Activated T-cell treated with anti-CD3 and anti-CD28 coated beads for 4 hours (primary cell): Measurements from ENCODE around the gene SLC29A3.

Experiments used
- DNase-seq: peaks from one replicate; pipeline ENCODE4 v3.0.0-alpha.2; 2020

SLC29A3 gene

DNA sequence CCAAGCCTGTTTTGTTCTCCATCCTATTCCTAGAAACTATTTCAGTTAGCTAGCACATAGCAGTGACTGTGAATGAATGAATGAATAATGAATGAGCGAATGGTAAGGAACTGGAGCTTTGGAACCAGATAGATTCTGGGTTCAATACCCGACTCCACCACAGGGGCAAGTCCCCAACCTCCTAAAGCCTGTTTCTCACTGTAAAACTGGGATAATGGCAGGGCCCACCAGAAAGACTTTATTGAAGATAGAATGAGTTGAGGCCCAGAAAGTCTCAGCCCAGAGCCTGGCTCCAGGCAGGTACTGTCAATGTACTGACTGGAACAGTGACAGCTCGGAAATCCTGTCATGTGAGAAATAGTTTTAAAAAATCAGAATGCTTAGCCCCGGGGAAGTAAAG is 76.6 kb downstream of the SLC29A3 start:
- no peak for DNase-seq

DNA sequence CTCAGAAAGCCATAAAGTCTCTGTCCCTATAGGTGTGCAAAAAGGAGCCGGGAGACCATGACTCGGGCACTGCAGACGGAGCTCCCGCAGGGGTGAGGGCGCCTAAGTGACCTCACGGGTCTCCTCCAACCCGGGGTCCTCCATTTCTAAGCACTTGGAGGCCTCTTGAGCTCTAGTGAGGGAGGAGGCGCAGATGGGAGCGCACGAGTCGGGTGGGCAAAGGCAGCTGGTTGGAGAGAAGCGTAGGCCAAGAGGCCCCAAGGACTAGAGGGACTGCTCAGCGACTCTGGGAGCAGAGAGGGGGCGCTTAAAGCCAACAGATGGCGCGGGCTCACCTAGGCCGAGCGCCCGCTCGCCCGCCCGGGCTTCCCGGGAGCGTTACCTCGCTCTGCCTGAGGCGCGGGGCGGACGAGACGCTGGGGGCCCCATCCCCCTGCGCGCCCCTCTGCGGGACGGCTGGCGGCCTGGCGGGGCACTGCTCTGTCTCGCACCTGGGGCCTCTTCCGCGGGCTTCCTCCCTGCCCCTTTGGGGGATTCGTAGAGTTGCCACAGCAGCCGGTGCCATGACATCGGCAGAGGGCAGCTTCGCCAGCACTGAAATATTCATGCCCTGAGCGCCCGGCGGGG is 77.1 kb downstream of the SLC29A3 start:
- DNase-seq = no peak

DNA sequence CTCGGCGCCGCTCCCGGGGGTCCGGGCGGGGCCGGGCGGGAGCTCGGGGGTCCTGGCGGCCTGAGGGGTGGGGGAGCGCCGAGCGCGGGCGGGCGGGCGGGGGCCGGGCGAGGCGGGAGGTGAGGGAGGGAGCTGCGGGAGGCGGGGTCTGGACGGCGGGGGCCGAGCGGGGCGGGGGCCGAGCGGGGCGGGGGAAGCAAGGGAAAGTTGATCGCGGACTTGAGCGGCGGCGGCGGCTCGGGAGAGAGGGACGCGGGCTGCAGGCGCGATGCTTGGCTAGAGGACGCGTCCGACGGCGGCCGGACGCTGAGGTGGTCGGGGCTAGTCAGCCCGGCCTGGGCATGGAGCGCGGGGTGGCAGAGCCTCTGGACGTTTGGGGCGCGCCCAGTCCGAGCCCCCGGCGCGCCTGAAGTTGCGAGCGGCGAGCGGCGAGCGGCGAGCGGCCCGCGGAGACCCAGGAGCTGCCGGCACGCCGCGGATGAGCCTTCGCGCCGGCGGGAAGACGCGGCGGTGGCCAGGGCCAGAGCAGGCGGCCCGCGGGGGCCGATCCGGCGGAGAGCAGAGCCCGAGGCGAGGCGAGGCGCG is 77.7 kb downstream of the SLC29A3 start, which contains the start of gene CDH23:
Gene CDH23, plus strand, starts transcription at position 210 of the 585 bp plus-strand sequence. CDS start 42,912 bp downstream, outside the sequence.
- DNase-seq = no peak

DNA sequence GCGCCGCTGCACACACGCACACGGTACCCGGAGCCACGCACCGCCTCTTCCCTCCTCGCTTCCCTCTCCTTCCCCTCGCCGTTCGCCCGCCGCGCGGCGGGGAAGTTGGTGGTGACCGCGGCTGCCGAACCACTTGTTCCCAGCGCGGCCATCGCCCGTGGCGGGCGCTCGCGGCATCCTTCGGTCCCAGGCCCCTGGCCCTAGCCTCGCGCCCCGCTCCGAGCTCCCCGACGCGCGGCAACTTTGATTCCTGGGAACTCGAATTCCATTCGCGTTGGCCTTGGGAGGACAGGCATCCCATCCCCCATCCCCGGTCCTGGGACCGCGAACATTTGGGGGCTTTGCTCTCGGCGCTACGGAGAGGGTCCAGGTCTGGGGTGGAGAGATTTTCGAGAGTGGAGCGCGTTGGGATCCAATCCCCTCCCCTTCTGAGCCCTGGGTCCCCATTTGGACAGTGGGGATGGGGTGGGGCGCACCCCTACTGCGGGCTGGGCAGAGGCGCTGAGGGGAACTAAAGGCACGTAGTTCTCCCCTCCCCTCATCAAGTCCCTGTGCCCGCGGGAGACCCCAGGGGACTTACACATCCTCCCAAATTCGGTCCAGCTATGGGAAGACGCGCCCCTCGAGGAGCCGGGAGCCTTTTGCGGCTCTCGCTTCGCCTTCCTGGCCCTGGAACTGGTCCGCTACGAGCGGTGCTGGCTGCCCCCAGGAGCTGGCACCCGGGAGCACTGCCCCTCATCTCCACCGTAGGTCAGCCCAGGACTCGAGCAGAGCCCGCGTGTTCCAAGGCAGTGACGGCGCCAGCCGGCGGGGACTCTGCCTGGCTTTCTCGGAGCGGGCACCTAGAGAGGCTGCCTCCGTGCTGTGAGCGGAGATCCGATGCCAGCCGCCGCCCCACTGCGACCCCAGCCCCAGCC is 78.5 kb downstream of the SLC29A3 start:
- no peak for DNase-seq

DNA sequence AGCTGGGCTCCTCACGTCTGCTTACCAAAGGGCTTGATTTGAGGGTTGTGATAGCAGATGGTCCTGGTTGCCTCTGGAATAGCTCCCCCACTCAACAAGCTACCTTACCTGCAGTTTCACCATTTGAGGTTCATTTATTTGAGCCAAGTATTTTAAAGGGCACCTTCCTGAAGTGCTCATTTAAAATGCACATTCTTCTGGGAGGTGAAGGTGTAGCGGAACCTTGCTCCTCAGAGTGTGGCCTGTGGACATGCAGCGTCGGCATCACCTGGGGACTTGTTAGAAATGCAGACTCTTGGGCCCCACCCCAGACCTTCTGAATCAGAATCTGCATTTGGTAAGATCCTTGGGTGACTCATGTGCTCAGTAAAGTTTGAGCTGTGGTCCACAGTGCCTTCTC is 79.9 kb downstream of the SLC29A3 start:
- DNase-seq = no peak

DNA sequence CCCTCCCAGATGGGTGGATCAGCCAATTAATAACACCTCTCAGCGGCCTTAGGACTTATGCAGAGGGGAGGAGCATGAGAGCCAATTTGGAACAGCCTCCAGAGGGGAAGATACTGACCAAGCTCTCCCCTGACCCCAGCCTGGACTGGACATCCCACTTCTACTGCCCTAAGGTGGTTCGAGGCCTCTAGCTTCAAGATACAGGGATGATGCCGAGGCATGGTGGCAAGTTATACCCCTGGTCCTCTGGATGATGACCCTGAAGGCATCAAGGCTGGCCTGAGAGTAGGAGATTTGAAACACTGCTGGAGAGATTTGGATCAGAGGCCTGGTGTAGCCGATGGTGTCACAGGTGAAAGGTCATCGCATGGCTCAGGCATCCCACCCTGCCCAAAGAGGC is 80.9 kb downstream of the SLC29A3 start:
- no peak for DNase-seq

DNA sequence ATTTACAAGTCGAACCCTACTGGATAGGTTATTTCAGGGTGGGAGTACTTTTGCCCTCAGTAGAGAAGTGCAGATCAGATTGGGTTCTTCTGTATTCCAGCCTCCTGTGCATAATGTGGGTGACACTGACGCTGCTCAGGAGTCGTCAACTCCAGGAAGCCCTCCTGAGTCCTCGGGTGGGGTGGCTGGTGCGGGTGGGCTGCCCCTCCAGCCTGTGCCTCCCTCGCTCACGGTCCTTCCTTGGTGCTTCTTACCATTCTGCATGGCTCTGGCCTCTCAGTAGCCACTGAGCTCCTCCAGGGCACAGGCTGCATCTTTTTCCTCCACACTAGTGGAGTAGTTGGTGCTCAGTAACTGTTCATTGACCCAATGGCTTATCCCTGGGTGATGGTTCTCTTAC is 82.0 kb downstream of the SLC29A3 start:
- no peak for DNase-seq

DNA sequence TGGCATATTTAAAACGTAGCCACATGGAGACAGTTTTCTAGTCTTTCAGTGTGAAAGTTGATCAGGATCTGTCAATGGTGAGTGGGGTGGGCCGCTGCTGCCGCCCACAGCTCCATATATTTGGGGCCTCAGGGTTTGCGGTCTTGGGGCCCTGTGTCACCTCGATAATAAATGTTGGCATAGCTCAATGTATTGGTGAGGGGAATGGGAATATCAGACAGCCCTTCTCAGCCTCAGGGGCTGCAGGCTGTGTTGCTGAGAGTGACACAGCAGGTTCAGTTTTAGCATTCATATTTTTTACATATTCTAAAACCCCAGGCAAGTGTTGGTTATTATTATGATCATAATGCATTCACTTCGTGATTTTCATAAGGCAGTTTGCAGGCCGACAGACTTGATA is 82.9 kb downstream of the SLC29A3 start:
- no peak for DNase-seq

DNA sequence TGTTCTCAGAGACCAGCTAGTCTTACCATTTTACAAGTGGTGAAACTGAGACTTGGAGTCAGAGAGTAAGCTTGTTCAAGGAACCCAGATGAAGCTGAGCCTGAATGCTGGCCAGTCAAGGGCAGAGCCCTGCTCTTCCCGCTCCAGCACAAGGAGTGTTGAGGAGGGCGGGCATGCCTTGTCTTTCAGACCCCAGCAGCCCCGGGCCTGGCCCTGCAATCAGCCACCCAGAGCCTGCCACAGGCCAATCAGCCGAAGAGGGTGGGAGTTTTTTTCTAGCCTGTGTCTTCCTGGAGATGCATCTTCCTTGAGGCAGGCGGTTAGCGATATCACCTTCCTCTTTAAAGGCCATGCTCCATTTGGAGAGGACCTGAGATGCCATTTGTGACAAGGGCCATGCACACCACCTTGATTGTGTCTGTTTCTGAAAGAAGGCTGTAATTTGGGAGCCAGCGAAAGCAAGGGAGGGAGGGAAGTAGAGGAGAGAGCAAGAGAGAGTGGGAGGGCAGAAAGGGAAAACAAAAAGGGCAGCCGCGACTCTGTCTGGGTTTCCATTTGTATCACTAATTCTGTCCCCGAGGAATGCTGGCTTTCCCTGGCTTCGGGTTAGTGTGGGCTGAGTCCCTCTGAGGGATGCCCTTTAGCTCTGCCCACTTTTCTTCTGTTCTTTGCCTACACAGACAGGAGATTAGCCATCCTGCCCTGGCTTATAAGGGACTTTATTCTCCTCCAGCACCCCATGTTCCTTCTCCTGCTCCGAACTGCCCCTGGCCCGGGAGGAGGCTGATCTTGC is 85.6 kb downstream of the SLC29A3 start:
- DNase-seq = no peak

DNA sequence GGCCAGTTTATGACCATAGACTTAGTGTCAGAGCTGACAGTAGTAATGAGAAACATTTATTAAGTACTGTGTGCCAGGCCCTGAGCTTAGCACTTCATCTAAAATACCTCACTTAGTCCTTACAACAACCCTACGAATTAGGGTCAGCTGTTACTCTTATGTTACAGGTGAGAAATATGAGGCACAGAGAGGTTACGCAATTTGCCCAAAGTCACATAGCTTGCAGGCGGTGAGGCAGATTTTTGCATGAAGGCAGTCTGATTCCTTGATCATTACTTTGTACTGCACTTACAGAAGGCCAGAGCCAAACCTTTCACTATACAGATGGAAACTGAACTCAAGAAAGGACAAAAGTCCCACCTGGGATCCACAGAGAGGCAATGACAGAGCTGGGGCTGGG is 87.8 kb downstream of the SLC29A3 start:
- DNase-seq = no peak

DNA sequence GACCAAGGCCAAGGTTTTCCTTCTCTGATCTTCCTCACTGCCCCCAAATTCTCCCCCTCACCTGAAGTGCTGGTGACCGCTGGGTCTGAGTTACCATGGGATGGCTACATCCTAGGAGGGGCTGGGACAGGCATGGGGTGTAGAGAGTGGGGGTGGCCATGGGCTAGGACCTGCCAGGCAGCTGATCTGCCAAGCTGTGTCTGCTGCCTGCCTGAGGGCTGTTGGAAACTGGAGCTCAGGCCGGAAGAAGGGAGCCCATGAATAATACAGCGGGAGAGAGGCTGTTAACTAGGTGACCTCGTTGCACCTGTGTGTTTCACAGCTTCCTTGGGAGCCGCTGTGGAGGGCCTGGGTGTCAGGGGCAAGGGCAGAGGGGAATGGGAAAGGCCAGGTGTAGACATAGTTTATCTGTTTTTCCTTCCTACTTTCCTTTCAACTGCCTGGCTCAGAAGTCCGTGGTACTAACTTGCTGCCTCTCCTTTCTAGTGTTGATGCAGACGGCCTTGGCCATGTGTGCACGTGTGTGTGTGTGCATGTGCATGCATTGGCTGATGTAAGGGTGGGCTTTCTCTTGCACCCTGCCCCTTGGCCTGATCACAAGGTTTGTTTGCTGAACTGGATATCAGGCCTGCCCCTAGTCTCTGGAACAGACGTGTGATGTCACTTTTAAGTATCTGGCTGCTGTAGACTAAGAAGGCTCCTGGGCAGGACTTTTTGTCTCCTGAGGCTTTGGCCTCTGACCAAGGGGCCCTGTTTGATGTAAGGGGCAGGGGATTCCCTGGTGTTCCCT is 89.6 kb downstream of the SLC29A3 start:
- DNase-seq = no peak

DNA sequence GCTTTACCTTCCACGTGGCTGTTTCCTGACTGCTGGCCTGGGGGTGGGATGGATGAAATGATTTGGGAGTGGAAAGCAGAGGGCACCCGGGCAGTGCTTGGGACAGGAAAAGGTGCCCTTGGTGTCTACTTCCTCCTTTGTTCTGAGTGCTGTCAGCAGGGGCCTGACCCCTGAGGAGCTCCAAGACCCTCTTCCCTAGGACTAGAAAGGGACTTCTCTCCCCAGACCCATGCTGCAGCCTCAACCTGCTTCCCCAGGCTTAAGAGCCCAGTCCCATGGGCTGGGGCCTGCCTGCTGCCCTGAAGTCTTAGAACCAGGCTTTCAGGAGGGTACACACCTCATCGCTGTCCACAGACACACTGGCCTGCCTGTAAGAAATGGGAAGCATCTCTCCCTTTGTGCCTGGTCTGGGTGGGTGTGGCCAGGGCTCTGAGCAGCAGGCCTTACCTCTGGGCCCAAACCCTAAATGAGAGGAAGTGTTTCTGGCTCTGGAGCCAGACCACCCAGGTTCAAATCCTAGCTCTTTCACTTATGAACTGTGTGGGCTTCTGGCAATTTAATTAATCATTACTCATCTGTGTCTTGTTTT is 90.6 kb downstream of the SLC29A3 start:
- DNase-seq = no peak
